ENCODE data around the gene FLNB. TPM values are rescaled to one million over a fixed set of nuclear protein-coding genes. Genes with fewer than 3 reads are reported as not detected.

The FLNB gene
- total RNA-seq, 1 donor from 2014 or later = 115 TPM

- no peaks in the 10 kb centered on the region for H3K27me3 ChIP-seq
- H3K4me3 ChIP-seq = no peak overlapping the region
- intact Hi-C loops (cut with DNase I) = no loop called here
- DNase-seq (no peak), ATAC-seq (no peak)
- no peak overlapping the region for H3K27ac ChIP-seq
- peaks cover 10% of the 10 kb centered on the region for H3K4me1 ChIP-seq
- no peaks in the 10 kb centered on the region for H3K36me3 ChIP-seq
- TF ChIP-seq CTCF (IDR thresholded peaks at IDR 0.05) = no peak
- no peaks in the 10 kb centered on the region for H3K9me3 ChIP-seq
These were observed 21.8 kb downstream of the FLNB start for GRCh38 chr3:58029842-58030584.

DNA sequence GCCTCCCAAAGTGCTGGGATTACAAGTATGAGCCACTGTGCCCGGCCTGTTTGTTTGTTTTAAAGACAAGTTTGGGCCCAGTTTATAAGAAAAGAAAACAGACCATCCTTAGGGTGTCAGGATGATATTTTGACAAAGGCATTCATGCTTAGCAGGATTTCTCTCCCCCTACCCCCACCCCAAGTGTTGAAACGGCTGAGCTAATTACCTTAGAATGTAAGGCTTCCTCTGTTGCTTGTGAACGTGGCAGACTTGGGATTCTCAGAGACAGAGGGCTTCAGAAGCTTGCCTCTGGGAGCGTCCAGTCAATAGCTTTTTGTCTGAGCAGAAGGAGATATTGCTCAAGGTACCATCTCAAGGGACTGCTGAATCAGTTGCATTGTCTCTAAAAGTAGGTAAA lies 24.0 kb downstream of the FLNB start:
- intact Hi-C loops (cut with DNase I) = no loop called here
- Histone ChIP-seq H3K9me3 (no peaks in the 10 kb centered on the region), H3K4me1 (peaks cover 19% of the 10 kb centered on the region), H3K4me3 (no peak overlapping the region), H3K27ac (no peak overlapping the region), H3K36me3 (no peaks in the 10 kb centered on the region), H3K27me3 (no peaks in the 10 kb centered on the region)
- DNase-seq = no peak
- no peak for ATAC-seq
- TF ChIP-seq CTCF (IDR thresholded peaks at IDR 0.05) = no peak

DNA sequence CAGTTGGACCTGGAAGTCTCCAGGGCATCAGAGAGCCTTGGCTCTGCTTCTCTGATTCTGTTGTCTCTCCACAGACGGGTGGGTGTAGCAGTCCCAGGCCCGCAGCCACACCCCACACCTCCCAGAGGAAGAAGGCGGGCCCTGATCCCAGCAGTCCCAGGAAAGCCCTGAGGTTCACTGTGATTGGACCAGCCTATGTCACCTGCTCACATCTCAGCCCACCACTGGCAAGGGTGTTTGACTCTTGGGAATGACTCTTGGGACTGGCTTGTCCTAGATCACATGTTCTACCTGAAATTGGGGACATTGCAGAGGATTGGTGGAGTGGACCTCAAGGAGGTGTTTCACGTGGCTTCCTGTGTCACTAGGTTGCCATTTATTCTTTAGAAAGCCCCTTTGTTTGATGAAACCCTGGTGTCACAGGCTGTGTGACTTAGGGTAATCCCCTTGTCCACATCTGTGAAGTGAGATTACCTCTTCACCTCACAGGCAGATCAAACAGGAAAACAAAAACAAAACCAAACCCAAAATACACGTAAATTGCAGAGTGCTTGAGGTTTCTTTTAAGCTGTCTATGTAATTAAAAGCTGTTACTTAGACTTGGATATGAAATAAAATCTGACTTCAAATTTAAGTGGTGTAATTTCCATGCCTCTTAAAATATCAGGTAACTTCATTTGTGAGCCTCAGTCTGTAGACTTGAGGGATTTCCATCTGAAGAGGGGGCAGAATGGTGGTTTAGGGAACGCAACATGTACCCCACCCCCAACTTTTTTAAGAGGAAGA lies 26.7 kb downstream of the FLNB start:
- TF ChIP-seq CTCF (IDR thresholded peaks at IDR 0.05) = no peak
- peaks cover 27% of the 10 kb centered on the region for H3K4me1 ChIP-seq
- no peak overlapping the region for H3K27ac ChIP-seq
- H3K27me3 ChIP-seq = no peaks in the 10 kb centered on the region
- no peak for DNase-seq
- H3K4me3 ChIP-seq = no peak overlapping the region
- peak; percentile 34 for ATAC-seq
- no peaks in the 10 kb centered on the region for H3K9me3 ChIP-seq
- no peaks in the 10 kb centered on the region for H3K36me3 ChIP-seq
- intact Hi-C loops (cut with DNase I) = no loop called here

- Histone ChIP-seq H3K27ac (no peak overlapping the region), H3K4me3 (no peak overlapping the region), H3K36me3 (no peaks in the 10 kb centered on the region), H3K9me3 (no peaks in the 10 kb centered on the region), H3K27me3 (no peaks in the 10 kb centered on the region), H3K4me1 (peaks cover 28% of the 10 kb centered on the region)
- TF ChIP-seq CTCF (IDR thresholded peaks at IDR 0.05) = no peak
- DNase-seq = no peak
- ATAC-seq = no peak
- intact Hi-C loops (cut with DNase I) = no loop called here
These were observed 27.5 kb downstream of the FLNB start for GRCh38 chr3:58035524-58036255.

- intact Hi-C loops (cut with DNase I) = no loop called here
- H3K27me3 ChIP-seq = no peaks in the 10 kb centered on the region
- no peak overlapping the region for H3K4me3 ChIP-seq
- no peak for DNase-seq
- no peaks in the 10 kb centered on the region for H3K9me3 ChIP-seq
- H3K27ac ChIP-seq = no peak overlapping the region
- no peak for TF ChIP-seq CTCF (IDR thresholded peaks at IDR 0.05)
- no peak for ATAC-seq
- H3K4me1 ChIP-seq = peaks cover 36% of the 10 kb centered on the region
- H3K36me3 ChIP-seq = no peaks in the 10 kb centered on the region
These were observed 28.2 kb downstream of the FLNB start for GRCh38 chr3:58036293-58037032.

All from upper lobe of right lung (tissue), 1 donor.